Chondrocyte (in vitro differentiated cells): ENCODE measurements around the gene EFNA3. TPM values are rescaled to one million over a fixed set of nuclear protein-coding genes. Genes with fewer than 3 reads are reported as not detected.

Experiments
- DNase-seq: peaks from one replicate; pipeline ENCODE4 v3.0.0; 2021; ENCODE audit warnings: mixed read lengths, low spot score
- H3K27ac Mint-ChIP-seq: one replicate; pipeline ENCODE4 v1.8.0; 2021; ENCODE audit warnings: mild to moderate bottlenecking, moderate library complexity, mixed read lengths; ENCODE audit not compliant: unreplicated experiment
- H3K27me3 Mint-ChIP-seq: 2 replicates; pipeline ENCODE4 v1.8.0; 2021; ENCODE audit warnings: low read depth, mixed read lengths
- H3K36me3 Mint-ChIP-seq: 2 replicates; pipeline ENCODE4 v1.8.0; 2021; ENCODE audit warnings: low read depth, mixed read lengths
- H3K4me1 Mint-ChIP-seq: 2 replicates; pipeline ENCODE4 v1.8.0; 2021; ENCODE audit warnings: low read depth, mild to moderate bottlenecking, mixed read lengths
- H3K4me3 Mint-ChIP-seq: one replicate; pipeline ENCODE4 v1.8.0; 2021; ENCODE audit warnings: mild to moderate bottlenecking, moderate library complexity, mixed read lengths; ENCODE audit not compliant: unreplicated experiment
- H3K9me3 Mint-ChIP-seq: 2 replicates; pipeline ENCODE4 v1.8.0; 2021; ENCODE audit warnings: low read depth, mixed read lengths
- CTCF ChIP-seq: fragments of 200-600 bp; sonication (generic); IDR thresholded peaks from 2 replicates; pipeline ENCODE4 v1.5.0; 2021; ENCODE audit warnings: antibody characterized with exemption, mild to moderate bottlenecking, moderate library complexity
- total RNA-seq: library from RNA; stranded (reverse); gene quantifications from 3 replicates; pipeline ENCODE4 v1.2.1, GENCODE V29; 2021

EFNA3 gene
- total RNA-seq, 1 donor from 2014 or later: 4.5 TPM

GRCh38 chr1:155125946-155126555, 47.4 kb downstream of the EFNA3 start:
- Mint-ChIP-seq H3K36me3 (peaks cover 4% of the 10 kb centered on the region), H3K27ac (peak overlapping the region; percentile 71), H3K9me3 (no peaks in the 10 kb centered on the region), H3K4me1 (peaks cover 67% of the 10 kb centered on the region), H3K27me3 (peaks cover 3% of the 10 kb centered on the region), H3K4me3 (peak overlapping the region; percentile 70)
- no peak for DNase-seq
- no peak for TF ChIP-seq CTCF

GRCh38 chr1:155126556-155127104, 48.0 kb downstream of the EFNA3 start:
- H3K4me1 Mint-ChIP-seq: peaks cover 71% of the 10 kb centered on the region
- H3K4me3 Mint-ChIP-seq: peak overlapping the region; percentile 70
- no peak for DNase-seq
- TF ChIP-seq CTCF: peak; percentile 34
- no peaks in the 10 kb centered on the region for H3K9me3 Mint-ChIP-seq
- H3K27ac Mint-ChIP-seq: peak overlapping the region; percentile 90
- H3K36me3 Mint-ChIP-seq: peaks cover 8% of the 10 kb centered on the region
- no peaks in the 10 kb centered on the region for H3K27me3 Mint-ChIP-seq

GRCh38 chr1:155127105-155127966, 48.7 kb downstream of the EFNA3 start, which contains the start of gene EFNA1:
Gene EFNA1, plus strand, starts transcription at chr1:155127876. Its CDS starts 102 bp downstream, at chr1:155127978.
- peak within 1 kb of the TSS; percentile 83 for H3K4me3 Mint-ChIP-seq
- no peak for TF ChIP-seq CTCF
- H3K27ac Mint-ChIP-seq: peak within 1 kb of the TSS; percentile 94
- H3K27me3 Mint-ChIP-seq: no peaks in the 10 kb centered on the region
- peaks cover 11% of the 10 kb centered on the region for H3K36me3 Mint-ChIP-seq
- peaks cover 75% of the 10 kb centered on the region for H3K4me1 Mint-ChIP-seq
- H3K9me3 Mint-ChIP-seq: no peaks in the 10 kb centered on the region
- no peak for DNase-seq

- Mint-ChIP-seq H3K4me1 (peaks cover 75% of the 10 kb centered on the region), H3K27me3 (no peaks in the 10 kb centered on the region), H3K27ac (peak overlapping the region; percentile 94), H3K9me3 (no peaks in the 10 kb centered on the region), H3K4me3 (peak overlapping the region; percentile 83), H3K36me3 (peaks cover 12% of the 10 kb centered on the region)
- DNase-seq: no peak
- TF ChIP-seq CTCF: no peak
Observed at GRCh38 chr1:155127967-155128754, 49.5 kb downstream of the EFNA3 start.
